ENCODE results near the gene TMEM203.

The TMEM203 gene

DNA sequence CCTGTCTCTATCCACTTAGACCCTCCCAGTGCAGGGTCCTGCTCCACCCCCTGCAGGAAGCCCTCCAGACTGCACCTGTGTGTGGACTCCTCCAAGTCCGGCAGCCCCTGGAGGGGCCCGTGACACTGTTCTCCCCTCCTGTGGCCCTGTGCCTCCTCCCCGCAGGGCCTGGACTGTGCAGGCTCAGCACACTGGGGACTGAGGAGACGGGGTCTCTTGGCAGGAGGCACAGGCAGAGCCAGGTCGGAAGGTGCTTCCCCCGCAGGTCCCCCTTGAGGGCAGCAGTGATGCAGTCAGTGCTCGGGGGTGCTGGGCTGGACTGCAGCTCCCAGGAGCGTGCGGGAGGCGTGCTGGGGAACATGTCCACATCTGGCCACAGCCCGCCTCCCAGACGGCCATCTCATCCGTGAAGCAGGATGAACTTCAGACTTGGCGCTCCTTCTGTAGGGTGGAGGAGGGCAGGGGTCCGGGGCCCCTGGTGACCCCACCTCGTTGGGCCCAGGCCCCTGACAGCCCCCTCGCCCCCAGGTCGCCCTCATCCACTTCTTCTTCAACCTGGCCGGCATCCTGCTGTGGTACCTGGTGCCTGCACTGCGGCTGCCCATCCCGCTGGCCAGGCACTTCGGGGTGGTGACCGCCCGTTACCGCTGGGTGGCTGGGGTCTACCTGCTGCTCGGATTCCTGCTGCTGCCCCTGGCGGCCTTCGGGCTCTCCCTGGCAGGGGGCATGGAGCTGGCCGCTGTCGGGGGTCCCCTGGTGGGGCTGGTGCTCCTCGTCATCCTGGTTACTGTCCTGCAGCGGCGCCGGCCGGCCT is 30.2 kb upstream of the TMEM203 start:
- H3K27ac Mint-ChIP-seq, result no peak overlapping the region
- ATAC-seq, result no peak
- peaks cover 7% of the 10 kb centered on the region for H3K36me3 Mint-ChIP-seq
- no peak overlapping the region for H3K4me3 Mint-ChIP-seq
- no peak for DNase-seq (ENCODE audit: low spot score in 2 of 2)
- H3K9me3 Mint-ChIP-seq, result no peaks in the 10 kb centered on the region
- H3K4me1 Mint-ChIP-seq, result peaks cover 12% of the 10 kb centered on the region

DNA sequence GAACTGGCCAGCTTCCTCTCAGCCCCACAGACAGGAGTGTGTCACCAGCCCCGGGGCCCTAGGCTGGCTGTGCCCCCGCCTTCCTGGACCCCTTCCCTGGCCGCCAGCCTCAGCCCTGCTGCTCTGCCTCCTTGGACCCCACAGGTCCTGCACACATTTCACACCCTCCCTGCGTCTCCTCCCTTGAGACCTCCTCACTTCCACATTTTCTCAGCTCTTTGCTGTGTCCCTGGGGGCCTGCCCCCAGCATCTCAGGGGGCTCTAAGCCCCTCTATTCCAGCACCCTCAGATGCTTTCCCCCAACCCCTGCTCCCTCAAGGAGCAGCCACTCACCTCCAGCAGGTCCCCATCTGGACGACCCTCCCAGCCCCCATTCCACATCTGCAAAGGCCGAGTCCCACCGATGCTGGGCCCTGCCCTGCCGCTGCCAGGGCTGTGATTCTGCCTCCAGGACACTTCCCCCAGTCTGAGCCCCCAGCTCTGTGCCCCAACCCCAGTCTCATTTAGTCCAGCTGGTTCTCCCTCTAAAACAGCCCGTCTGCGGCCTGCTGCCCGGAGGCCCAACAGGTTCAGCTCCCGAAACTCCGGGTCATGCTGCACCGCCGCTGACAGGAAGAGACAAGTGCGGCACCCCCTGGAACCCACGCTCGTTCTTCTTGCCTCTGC is 29.4 kb upstream of the TMEM203 start:
- no peak for DNase-seq (ENCODE audit: low spot score in 2 of 2)
- no peak overlapping the region for H3K4me3 Mint-ChIP-seq
- H3K36me3 Mint-ChIP-seq, result peaks cover 7% of the 10 kb centered on the region
- H3K4me1 Mint-ChIP-seq, result peaks cover 12% of the 10 kb centered on the region
- no peak for ATAC-seq
- H3K9me3 Mint-ChIP-seq, result no peaks in the 10 kb centered on the region
- no peak overlapping the region for H3K27ac Mint-ChIP-seq

DNA sequence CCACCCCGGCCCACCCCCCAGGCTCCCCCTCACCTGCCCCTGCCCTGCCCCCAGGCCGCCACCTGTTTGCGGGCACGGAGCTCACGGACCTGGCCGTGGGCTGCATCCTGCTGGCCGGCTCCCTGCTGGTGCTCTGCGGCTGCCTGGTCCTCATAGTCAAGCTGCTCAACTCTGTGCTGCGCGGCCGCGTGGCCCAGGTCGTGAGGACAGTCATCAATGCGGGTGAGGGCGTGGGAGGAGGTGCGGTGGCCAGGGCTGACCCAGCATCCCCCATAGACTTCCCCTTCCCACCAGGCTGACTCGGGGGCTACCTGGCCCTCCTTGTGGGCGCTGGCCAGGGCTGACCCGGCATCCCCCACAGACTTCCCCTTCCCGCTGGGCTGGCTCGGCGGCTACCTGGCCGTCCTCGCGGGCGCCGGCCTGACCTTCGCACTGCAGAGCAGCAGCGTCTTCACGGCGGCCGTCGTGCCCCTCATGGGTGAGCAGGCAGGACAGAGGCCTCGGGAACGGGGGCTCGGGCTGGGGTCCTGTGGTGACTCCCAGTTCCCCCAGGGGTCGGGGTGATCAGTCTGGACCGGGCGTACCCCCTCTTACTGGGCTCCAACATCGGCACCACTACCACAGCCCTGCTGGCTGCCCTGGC is 28.7 kb upstream of the TMEM203 start:
- no peak for ATAC-seq

DNA sequence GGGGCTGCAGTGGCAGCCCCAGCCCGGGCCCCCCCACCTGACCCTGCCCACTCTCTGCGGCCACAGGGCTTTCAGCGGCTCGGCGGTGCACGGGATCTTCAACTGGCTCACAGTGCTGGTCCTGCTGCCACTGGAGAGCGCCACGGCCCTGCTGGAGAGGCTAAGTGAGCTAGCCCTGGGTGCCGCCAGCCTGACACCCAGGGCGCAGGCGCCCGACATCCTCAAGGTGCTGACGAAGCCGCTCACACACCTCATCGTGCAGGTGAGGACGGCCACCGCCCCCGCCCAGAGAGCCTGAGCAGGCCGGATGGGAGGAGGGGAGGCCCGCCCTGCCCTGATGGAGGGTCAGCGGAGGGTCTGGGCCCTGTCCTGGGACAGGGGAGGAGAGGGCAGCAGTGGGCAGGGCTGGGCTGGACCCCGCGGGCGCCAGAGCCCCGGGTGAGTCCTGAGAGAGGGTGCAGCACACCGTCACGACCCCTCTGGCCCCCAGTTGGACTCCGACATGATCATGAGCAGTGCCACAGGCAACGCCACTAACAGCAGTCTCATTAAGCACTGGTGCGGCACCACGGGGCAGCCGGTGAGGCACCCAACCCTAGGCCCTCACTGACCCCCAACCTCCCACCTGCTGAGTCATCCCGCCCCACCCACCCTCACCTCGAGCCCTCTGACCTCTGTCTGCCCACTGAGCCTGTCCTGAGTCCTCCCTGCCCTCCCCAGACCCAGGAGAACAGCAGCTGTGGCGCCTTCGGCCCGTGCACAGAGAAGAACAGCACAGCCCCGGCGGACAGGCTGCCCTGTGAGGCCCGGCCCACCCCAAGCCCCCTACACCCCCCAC is 27.9 kb upstream of the TMEM203 start:
- ATAC-seq (no peak), DNase-seq (ENCODE audit: low spot score in 2 of 2) (no peak)
- Mint-ChIP-seq H3K36me3 (no peaks in the 10 kb centered on the region), H3K4me3 (no peak overlapping the region), H3K9me3 (no peaks in the 10 kb centered on the region), H3K27ac (no peak overlapping the region), H3K4me1 (peaks cover 4% of the 10 kb centered on the region)

More for the DNA sequence above, 28.7 kb upstream of the TMEM203 start:
- Mint-ChIP-seq H3K27ac (no peak overlapping the region), H3K4me3 (no peak overlapping the region), H3K9me3 (no peaks in the 10 kb centered on the region), H3K4me1 (peaks cover 11% of the 10 kb centered on the region), H3K36me3 (peaks cover 5% of the 10 kb centered on the region)
- no peak for DNase-seq (ENCODE audit: low spot score in 2 of 2)

DNA sequence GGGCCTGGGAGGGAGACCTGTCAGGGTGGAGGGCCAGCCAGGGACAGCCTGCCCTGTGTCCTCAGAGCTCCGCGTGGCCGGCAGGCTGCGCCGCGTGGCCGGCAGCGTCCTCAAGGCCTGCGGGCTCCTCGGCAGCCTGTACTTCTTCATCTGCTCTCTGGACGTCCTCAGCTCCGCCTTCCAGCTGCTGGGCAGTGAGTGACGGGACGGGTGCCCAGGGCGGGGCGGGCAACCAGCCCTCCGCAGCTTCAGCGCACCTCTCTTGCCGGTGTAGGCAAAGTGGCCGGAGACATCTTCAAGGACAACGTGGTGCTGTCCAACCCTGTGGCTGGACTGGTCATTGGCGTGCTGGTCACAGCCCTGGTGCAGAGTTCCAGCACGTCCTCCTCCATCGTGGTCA is 27.1 kb upstream of the TMEM203 start:
- Mint-ChIP-seq H3K36me3 (no peaks in the 10 kb centered on the region), H3K9me3 (no peaks in the 10 kb centered on the region), H3K27ac (no peak overlapping the region), H3K4me3 (no peak overlapping the region), H3K4me1 (peaks cover 4% of the 10 kb centered on the region)
- DNase-seq (ENCODE audit: low spot score in 2 of 2), result no peak
- no peak for ATAC-seq

DNA sequence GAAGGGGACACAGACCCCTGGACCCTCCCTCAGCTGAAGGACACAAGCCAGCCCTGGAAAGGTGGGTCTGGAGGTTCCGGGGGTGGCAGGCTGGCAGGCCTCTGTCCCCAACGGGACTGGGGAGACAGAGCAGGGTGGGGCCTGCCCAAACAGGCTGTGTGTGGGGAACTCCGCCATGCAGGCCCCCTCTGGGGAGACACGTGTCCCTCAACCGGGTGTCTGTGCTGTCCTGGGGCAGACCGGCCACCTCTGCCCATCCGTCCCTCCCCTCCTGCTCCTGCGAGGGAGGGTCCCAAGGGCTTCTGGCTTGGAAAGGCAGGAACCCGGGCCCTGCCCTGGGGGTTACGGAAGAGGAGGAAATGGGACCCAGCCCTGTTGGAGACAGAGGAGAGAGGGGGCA is 26.7 kb upstream of the TMEM203 start:
- Mint-ChIP-seq H3K27ac (no peak overlapping the region), H3K4me3 (no peak overlapping the region), H3K36me3 (no peaks in the 10 kb centered on the region), H3K9me3 (no peaks in the 10 kb centered on the region), H3K4me1 (peaks cover 6% of the 10 kb centered on the region)
- ATAC-seq (no peak), DNase-seq (ENCODE audit: low spot score in 2 of 2) (no peak)

DNA sequence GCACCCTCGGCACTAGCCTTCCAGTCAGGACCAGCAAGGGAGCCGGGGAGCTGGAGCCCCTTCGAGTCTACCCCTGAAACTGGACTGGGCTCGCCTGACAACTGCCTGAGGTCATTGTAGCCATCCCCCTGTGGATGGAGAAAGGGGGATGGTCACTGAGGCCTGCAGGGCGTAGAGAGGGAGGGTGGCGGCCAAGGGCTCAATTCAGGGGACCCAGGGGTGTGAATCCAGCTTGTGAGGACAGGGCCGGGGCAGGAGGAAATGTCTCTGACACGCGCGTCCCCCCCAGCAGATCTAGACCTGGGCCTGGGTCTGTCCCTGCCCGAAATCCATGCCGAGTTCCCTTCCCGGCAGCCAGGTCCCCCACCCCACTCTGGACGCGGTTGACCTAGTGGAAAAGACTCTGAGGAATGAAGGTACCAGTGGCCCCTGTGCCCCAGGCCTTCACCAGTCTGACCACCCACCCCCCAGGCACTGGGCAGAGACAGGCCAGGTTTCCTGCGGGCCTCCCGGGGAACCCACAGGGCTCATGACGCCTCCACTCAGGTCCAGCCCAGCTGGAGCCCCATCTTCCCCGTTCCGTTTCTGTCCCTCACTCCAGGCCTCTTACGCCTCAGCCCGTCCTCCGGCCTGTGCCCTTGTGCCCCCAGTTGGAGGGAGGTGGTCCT is 26.1 kb upstream of the TMEM203 start:
- Mint-ChIP-seq H3K4me1 (peaks cover 6% of the 10 kb centered on the region), H3K36me3 (no peaks in the 10 kb centered on the region), H3K4me3 (no peak overlapping the region), H3K9me3 (no peaks in the 10 kb centered on the region), H3K27ac (no peak overlapping the region)
- ATAC-seq (no peak), DNase-seq (ENCODE audit: low spot score in 2 of 2) (no peak)

DNA sequence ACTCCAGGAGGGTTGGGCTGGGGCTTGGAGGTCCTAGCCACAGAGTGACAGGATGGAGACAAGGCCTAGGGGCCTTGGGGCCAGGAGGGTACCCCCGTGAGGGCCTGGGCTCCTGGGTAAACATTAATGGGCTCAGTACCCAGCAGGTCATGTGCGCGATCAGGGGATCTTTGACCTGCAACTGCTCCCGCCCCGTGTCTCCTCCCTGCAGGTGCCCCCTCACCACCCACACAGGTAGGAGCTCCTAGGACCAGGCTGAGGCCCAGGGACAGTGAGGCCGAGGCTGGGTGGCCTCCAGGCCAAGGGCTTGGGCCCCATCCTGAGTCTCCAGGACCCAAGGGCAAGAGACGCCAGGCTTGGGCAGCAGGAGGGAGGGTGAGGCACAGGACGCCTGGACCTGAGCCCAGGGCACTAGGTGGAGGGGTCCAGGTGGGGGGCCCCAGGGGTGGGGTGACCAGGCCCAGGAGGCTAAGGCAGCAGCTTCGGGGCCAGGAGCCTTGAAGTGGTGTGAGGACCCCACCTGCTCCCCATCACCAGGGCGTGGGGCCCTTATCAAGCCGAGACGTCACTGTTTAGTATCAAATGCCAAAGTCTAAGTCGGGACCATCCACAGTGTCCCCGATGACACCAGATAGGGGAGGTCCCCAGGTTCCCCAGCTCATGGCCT is 25.4 kb upstream of the TMEM203 start, which contains the start of gene SLC34A3:
Gene SLC34A3, plus strand, starts transcription at position 197 of the 667 bp plus-strand sequence. CDS start 802 bp downstream, outside the sequence.
- Mint-ChIP-seq H3K36me3 (no peaks in the 10 kb centered on the region), H3K9me3 (no peaks in the 10 kb centered on the region), H3K4me3 (no peak within 1 kb of the TSS), H3K27ac (no peak within 1 kb of the TSS), H3K4me1 (peaks cover 6% of the 10 kb centered on the region)
- no peak for ATAC-seq
- DNase-seq (ENCODE audit: low spot score in 2 of 2), result no peak

DNA sequence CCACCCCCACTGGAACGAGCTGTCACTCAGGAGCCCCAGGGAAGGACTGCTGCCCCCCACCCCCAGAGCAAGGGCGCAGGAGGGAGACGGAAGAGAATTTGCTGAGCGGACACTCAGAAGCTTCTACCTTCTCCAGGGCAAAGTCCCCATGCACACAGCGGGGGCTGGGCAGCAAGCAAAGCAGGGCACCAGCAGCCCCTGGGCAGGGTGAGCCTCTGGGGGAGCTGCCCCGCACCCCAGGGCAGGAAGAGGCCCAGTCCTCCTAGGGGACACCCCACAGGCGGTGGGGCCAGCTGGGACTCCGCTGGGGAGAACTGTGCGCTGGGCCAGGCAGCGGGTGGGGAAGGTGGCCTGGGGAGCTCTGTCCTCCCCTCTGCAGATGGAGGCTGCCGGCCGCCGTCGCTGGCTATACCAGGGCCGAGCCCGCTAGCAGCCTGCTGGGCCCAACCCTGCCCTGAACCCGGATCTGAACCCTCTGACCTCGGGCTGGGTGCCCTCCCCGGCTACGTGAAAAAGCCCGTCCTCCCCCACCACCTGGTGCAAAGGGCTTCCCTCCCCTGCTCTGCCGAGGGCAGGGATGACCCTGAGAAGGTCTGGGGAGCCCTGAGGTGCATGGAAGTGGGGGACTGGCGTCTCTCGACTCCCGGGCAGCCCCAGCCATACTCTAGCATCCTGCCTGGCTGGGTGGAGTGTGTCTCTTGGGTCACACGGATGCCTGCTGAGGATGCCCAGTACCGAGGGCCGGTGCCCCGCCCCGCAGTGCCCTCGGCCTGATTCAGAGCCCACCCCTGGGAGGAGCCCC is 24.7 kb upstream of the TMEM203 start:
- Mint-ChIP-seq H3K9me3 (no peaks in the 10 kb centered on the region), H3K4me3 (no peak overlapping the region), H3K27ac (no peak overlapping the region), H3K36me3 (no peaks in the 10 kb centered on the region), H3K4me1 (peaks cover 6% of the 10 kb centered on the region)
- DNase-seq (ENCODE audit: low spot score in 2 of 2), result no peak
- ATAC-seq, result no peak

DNA sequence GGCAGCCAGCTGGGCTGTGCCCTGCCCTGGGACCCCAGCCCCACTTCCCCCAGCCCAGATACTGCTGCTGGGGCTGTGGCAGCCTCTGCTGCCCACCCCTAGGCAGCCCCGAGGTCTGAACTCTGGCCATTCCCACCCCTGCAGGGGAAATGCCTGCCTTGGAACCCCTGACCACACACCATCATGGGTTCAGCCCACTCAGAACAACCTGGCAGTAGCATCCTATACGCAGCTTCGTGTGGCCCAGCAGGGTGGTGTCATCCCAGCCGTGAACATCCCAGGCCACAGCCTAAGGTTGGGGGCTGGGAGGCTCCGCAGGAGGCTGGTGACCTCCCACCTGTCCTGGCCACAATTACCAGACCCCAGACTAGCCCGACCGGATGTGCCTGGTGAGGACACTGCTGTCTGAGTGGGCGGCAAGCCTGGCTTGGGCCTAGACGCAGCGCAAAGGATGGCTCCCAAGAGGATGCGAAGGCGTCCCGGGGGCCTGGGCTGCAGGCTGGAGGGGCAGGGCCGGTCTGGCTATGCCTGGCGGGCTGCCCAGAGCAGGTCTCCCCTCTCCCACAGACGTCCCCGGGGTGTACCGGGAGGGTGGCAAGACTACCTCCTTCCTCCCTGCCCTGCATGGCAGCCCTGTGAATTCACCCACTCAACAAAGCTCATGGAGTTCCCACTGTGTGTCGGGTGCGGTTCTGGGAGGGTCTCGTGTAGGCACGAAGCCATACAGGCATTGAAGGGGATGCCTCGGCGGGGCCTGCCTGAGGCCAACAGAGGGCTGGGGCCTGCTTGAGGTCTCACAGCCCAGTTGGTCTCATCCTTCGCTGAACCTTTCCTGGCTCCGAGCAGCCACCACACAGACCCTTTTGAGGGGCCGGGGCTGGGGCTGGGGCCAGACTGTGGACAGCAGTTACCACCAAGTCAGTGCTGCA is 23.8 kb upstream of the TMEM203 start:
- peaks cover 6% of the 10 kb centered on the region for H3K4me1 Mint-ChIP-seq
- ATAC-seq (no peak), DNase-seq (ENCODE audit: low spot score in 2 of 2) (no peak)
- no peaks in the 10 kb centered on the region for H3K9me3 Mint-ChIP-seq
- H3K4me3 Mint-ChIP-seq, result no peak overlapping the region
- no peaks in the 10 kb centered on the region for H3K36me3 Mint-ChIP-seq
- H3K27ac Mint-ChIP-seq, result no peak overlapping the region

DNA sequence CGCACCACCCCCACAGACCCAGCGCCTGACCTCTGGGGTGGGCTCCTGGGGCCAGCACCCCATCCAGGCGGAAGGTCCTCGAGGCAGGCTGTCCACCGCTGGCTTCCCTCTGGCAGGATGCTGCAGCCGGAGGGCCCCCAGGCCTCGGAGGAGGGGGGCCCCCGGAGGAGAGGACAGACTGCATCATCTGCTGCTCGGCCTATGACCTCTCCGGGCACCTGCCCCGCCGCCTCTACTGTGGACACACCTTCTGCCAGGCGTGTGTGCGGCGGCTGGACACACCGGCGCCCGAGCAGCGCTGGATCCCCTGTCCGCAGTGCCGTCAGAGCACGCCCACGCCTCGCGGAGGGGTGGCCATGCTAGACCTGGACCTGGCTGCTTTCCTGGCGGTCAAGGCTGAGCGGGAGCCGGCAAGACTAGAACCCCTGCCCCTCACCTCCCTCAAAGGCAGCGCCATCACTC is 23.1 kb upstream of the TMEM203 start:
- Mint-ChIP-seq H3K36me3 (peaks cover 2% of the 10 kb centered on the region), H3K27ac (no peak overlapping the region), H3K9me3 (no peaks in the 10 kb centered on the region)

DNA sequence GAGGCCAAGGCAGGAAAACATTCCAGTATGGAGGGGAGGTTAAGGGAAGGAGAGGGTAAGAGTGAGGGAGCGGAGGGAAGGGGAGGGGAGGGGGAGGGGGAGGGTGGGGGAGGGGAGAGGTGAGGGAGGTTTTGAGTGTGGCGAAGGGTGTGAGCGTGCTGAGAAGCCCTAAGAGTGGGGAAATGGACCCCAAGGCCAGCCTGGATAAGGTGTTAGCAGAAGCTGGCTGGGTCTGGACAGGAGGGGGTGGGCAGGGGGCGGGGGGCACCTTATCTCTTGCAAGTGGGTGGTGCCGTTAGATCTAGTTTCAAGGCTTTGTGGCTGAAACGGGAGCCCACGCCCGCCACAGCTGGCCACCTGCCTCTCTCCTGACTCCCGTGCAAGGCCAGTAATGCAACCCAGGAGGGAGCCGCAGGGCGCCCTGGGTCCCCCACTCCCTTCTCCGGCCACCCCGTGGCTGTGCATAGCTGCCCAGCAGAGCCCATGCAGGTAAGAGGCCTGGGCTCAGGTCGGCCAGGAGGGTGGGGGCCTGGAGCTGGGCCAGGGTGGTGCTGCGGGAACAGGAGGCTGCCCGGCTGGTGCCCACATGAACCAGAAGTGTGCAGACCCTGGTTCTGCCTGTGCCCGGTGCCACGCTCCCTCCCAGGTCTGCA is 22.5 kb upstream of the TMEM203 start:
- no peak for ATAC-seq
- Mint-ChIP-seq H3K36me3 (peaks cover 7% of the 10 kb centered on the region), H3K27ac (peak overlapping the region; percentile 27)

More for the DNA sequence above, 23.1 kb upstream of the TMEM203 start:
- ATAC-seq, result no peak
- no peak for DNase-seq (ENCODE audit: low spot score in 2 of 2)
- no peak overlapping the region for H3K4me3 Mint-ChIP-seq
- peaks cover 6% of the 10 kb centered on the region for H3K4me1 Mint-ChIP-seq

More for the DNA sequence above, 22.5 kb upstream of the TMEM203 start:
- Mint-ChIP-seq H3K4me1 (peaks cover 9% of the 10 kb centered on the region), H3K9me3 (no peaks in the 10 kb centered on the region), H3K4me3 (no peak overlapping the region)
- DNase-seq (ENCODE audit: low spot score in 2 of 2), result no peak

All from stimulated activated effector memory CD8-positive, alpha-beta T cell treated with anti-CD3 and anti-CD28 coated beads, Interleukin-12 subunit alpha, Interleukin-12 subunit beta, amount 100 ng/mL, for 72 hours (primary cell).